ENCODE data around the gene DDX47. TPM values are rescaled to one million over a fixed set of nuclear protein-coding genes. Genes with fewer than 3 reads are reported as not detected.
A peak's percentile ranks its signal among the peaks of the same experiment; 100 is the strongest.

The DDX47 gene
- total and polyA plus RNA-seq, 2 experiments from 2014 or later, result 42.0 to 67.6 TPM

- Histone ChIP-seq H3K27ac (peak overlapping the region; percentile 96), H3K4me3 (no peak overlapping the region), H3K27me3 (no peaks in the 10 kb centered on the region), H3K4me1 (ENCODE audit: low read depth) (peaks cover 24% of the 10 kb centered on the region), H3K36me3 (no peaks in the 10 kb centered on the region), H3K9me3 (ENCODE audit: low read depth) (no peaks in the 10 kb centered on the region)
- DNase-seq (ENCODE audit: low read depth in 1 of 2, low spot score in 1 of 2), result peak; percentile 43 to 59
- TF ChIP-seq CTCF (IDR thresholded peaks at IDR 0.05; ENCODE audit: low read depth, low read length), result no peak
Measured at GRCh38 chr12:12791756-12792369, 21.3 kb upstream of the DDX47 start.

- TF ChIP-seq CTCF (IDR thresholded peaks at IDR 0.05; ENCODE audit: low read depth, low read length), result no peak
- Histone ChIP-seq H3K36me3 (no peaks in the 10 kb centered on the region), H3K9me3 (ENCODE audit: low read depth) (no peaks in the 10 kb centered on the region), H3K4me3 (no peak overlapping the region), H3K27me3 (no peaks in the 10 kb centered on the region), H3K4me1 (ENCODE audit: low read depth) (peaks cover 24% of the 10 kb centered on the region), H3K27ac (peak overlapping the region; percentile 96)
- no peak for DNase-seq (ENCODE audit: low read depth in 1 of 2, low spot score in 1 of 2)
Measured at GRCh38 chr12:12792421-12792820, 20.7 kb upstream of the DDX47 start.

GRCh38 chr12:12794686-12795085 is 18.5 kb upstream of the DDX47 start:
- H3K4me3 ChIP-seq, result no peak overlapping the region
- no peaks in the 10 kb centered on the region for H3K36me3 ChIP-seq
- H3K4me1 ChIP-seq (ENCODE audit: low read depth), result peaks cover 17% of the 10 kb centered on the region
- no peak overlapping the region for H3K27ac ChIP-seq
- no peak for TF ChIP-seq CTCF (IDR thresholded peaks at IDR 0.05; ENCODE audit: low read depth, low read length)
- H3K9me3 ChIP-seq (ENCODE audit: low read depth), result no peaks in the 10 kb centered on the region
- no peak for DNase-seq (ENCODE audit: low read depth in 1 of 2, low spot score in 1 of 2)
- H3K27me3 ChIP-seq, result no peaks in the 10 kb centered on the region

- no peak for TF ChIP-seq CTCF (IDR thresholded peaks at IDR 0.05; ENCODE audit: low read depth, low read length)
- Histone ChIP-seq H3K9me3 (ENCODE audit: low read depth) (no peaks in the 10 kb centered on the region), H3K27ac (no peak overlapping the region), H3K4me3 (no peak overlapping the region), H3K36me3 (no peaks in the 10 kb centered on the region), H3K4me1 (ENCODE audit: low read depth) (peaks cover 15% of the 10 kb centered on the region), H3K27me3 (no peaks in the 10 kb centered on the region)
- no peak for DNase-seq (ENCODE audit: low read depth in 1 of 2, low spot score in 1 of 2)
Measured at GRCh38 chr12:12796171-12796570, 17.0 kb upstream of the DDX47 start.

- no peak overlapping the region for H3K4me3 ChIP-seq
- no peaks in the 10 kb centered on the region for H3K36me3 ChIP-seq
- peak in 1 of 2 donors; percentile 54 for DNase-seq (ENCODE audit: low read depth in 1 of 2, low spot score in 1 of 2)
- peaks cover 5% of the 10 kb centered on the region for H3K4me1 ChIP-seq (ENCODE audit: low read depth)
- H3K9me3 ChIP-seq (ENCODE audit: low read depth), result no peaks in the 10 kb centered on the region
- TF ChIP-seq CTCF (IDR thresholded peaks at IDR 0.05; ENCODE audit: low read depth, low read length), result no peak
- no peaks in the 10 kb centered on the region for H3K27me3 ChIP-seq
- no peak overlapping the region for H3K27ac ChIP-seq
Measured at GRCh38 chr12:12796928-12797793, 16.0 kb upstream of the DDX47 start.
